ENCODE data around the gene MPO.

DNA sequence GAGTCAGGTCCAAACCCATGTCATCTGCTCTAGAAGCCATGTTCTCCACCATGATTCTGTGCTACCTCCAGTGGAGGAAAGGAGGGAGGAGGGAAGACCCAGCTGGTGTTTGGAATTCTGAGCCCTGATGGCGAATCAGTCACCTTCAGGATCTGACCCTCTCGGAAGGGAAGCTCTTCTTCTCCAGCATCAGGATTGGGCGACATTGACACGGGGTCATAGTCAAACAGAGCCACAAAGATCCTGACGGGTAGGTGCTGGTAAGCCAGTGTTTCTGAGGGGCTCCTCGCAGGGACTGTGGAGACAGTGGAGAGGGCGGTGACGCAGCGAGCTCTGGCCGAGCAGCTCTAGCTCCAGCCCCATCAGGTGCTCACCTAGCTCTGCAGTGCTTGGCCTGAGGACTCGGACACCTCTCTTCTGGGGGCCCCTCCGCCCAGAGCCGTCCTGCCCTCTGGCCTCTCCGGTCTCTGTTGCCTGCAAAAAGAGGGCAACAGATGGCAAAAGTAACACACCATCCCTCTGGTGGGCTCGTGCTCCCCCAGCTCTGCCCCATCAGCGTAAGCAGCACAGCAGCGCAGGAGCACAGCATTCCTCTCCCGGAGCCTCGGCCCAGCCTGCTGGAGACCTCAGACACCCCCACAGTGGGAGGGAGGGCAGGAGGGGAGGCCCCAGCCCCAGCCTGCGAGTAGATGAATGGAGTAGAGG lies 26.9 kb upstream of the MPO start:
- TF ChIP-seq, protein P1, sequence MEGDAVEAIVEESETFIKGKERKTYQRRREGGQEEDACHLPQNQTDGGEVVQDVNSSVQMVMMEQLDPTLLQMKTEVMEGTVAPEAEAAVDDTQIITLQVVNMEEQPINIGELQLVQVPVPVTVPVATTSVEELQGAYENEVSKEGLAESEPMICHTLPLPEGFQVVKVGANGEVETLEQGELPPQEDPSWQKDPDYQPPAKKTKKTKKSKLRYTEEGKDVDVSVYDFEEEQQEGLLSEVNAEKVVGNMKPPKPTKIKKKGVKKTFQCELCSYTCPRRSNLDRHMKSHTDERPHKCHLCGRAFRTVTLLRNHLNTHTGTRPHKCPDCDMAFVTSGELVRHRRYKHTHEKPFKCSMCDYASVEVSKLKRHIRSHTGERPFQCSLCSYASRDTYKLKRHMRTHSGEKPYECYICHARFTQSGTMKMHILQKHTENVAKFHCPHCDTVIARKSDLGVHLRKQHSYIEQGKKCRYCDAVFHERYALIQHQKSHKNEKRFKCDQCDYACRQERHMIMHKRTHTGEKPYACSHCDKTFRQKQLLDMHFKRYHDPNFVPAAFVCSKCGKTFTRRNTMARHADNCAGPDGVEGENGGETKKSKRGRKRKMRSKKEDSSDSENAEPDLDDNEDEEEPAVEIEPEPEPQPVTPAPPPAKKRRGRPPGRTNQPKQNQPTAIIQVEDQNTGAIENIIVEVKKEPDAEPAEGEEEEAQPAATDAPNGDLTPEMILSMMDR (conservative IDR thresholded peaks at IDR 0.05) = no peak
- TF ChIP-seq EZH2 (IDR thresholded peaks at IDR 0.05; ENCODE audit: low read depth) = no peak

Data from PC-9 (cell line).